ENCODE measurements around the gene INAVA. TPM values are rescaled to one million over a fixed set of nuclear protein-coding genes. Genes with fewer than 3 reads are reported as not detected.

The INAVA gene
- total and polyA plus RNA-seq, 4 donors: 5.8 to 17.1 (median 9.3) TPM

DNA sequence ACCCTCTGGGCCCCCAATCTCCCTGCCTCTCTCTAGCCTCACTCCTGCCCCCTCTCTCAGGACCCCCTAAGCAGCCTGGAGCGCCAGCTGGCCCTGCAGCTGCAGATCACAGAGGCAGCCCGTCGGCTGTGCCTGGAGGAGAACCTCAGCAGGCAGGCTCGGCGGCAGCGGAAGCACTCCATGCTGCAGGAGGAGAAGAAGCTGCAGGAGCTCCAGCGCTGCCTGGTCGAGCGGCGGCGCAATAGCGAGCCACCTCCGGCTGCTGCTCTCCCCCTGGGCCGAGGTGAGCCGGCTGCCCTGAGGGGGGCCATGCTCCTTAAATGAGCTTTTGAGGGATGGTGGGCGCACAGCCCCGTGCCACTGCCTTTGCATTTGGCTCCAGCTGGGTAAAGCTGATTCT is 6.2 kb downstream of the INAVA start:
- no peak for DNase-seq
- WGBS, 2 donors: 93 to 95% methylated on average over 17 of the region's 17 CpGs
- TF ChIP-seq, protein P1, sequence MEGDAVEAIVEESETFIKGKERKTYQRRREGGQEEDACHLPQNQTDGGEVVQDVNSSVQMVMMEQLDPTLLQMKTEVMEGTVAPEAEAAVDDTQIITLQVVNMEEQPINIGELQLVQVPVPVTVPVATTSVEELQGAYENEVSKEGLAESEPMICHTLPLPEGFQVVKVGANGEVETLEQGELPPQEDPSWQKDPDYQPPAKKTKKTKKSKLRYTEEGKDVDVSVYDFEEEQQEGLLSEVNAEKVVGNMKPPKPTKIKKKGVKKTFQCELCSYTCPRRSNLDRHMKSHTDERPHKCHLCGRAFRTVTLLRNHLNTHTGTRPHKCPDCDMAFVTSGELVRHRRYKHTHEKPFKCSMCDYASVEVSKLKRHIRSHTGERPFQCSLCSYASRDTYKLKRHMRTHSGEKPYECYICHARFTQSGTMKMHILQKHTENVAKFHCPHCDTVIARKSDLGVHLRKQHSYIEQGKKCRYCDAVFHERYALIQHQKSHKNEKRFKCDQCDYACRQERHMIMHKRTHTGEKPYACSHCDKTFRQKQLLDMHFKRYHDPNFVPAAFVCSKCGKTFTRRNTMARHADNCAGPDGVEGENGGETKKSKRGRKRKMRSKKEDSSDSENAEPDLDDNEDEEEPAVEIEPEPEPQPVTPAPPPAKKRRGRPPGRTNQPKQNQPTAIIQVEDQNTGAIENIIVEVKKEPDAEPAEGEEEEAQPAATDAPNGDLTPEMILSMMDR (IDR thresholded peaks at IDR 0.05; ENCODE audit: control extremely low read depth, extremely low read depth): no peak
- ATAC-seq (ENCODE audit: insufficient read depth, low FRiP score): no peak
- no peaks in the 10 kb centered on the region for H3K9me3 ChIP-seq (ENCODE audit: control insufficient read depth in 4 of 4, insufficient read depth in 3 of 4, low read length in 3 of 4)
- no peak overlapping the region for H3K4me3 ChIP-seq
- peaks cover 0 to 5% (median 0%) of the 10 kb centered on the region in 5 donors for H3K4me1 ChIP-seq (ENCODE audit: control insufficient read depth in 5 of 5, insufficient read depth in 5 of 5, low read length in 5 of 5)
- no peak overlapping the region for H3K9ac ChIP-seq (ENCODE audit: insufficient read depth in 1 of 2, low read length in 2 of 2)
- no peak overlapping the region for H3K27ac ChIP-seq (ENCODE audit: low read depth in 1 of 2, low read length in 1 of 2)
- H3K27me3 ChIP-seq (ENCODE audit: control insufficient read depth in 3 of 3, insufficient read depth in 3 of 3, low read length in 2 of 3): no peaks in the 10 kb centered on the region
- peaks cover 0 to 7% (median 1%) of the 10 kb centered on the region in 4 donors for H3K36me3 ChIP-seq (ENCODE audit: control insufficient read depth in 4 of 4, insufficient read depth in 4 of 4, low read length in 4 of 4)

- Histone ChIP-seq H3K4me3 (no peak overlapping the region), H3K27ac (ENCODE audit: low read depth in 1 of 2, low read length in 1 of 2) (no peak overlapping the region)
- no peak for DNase-seq
These were observed 6.7 kb downstream of the INAVA start for GRCh38 chr1:200901350-200901749.

GRCh38 chr1:200901796-200902444 is 7.2 kb downstream of the INAVA start:
- H3K27me3 ChIP-seq (ENCODE audit: control insufficient read depth in 3 of 3, insufficient read depth in 3 of 3, low read length in 2 of 3): no peaks in the 10 kb centered on the region
- TF ChIP-seq, protein P1 (IDR thresholded peaks at IDR 0.05; ENCODE audit: control extremely low read depth, extremely low read depth): no peak
- no peaks in the 10 kb centered on the region for H3K9me3 ChIP-seq (ENCODE audit: control insufficient read depth in 4 of 4, insufficient read depth in 3 of 4, low read length in 3 of 4)
- H3K9ac ChIP-seq (ENCODE audit: insufficient read depth in 1 of 2, low read length in 2 of 2): no peak overlapping the region
- ATAC-seq (ENCODE audit: insufficient read depth, low FRiP score): no peak
- no peak for DNase-seq
- H3K36me3 ChIP-seq (ENCODE audit: control insufficient read depth in 4 of 4, insufficient read depth in 4 of 4, low read length in 4 of 4): peaks cover 0 to 7% (median 1%) of the 10 kb centered on the region in 4 donors
- WGBS, 2 donors: 85 to 92% methylated on average over 8 of the region's 8 CpGs
- no peak overlapping the region for H3K4me3 ChIP-seq
- no peak overlapping the region for H3K27ac ChIP-seq (ENCODE audit: low read depth in 1 of 2, low read length in 1 of 2)
- peaks cover 0 to 3% (median 0%) of the 10 kb centered on the region in 5 donors for H3K4me1 ChIP-seq (ENCODE audit: control insufficient read depth in 5 of 5, insufficient read depth in 5 of 5, low read length in 5 of 5)

More at GRCh38 chr1:200901350-200901749, 6.7 kb downstream of the INAVA start:
- H3K4me1 ChIP-seq (ENCODE audit: control insufficient read depth in 5 of 5, insufficient read depth in 5 of 5, low read length in 5 of 5): peaks cover 0 to 5% (median 0%) of the 10 kb centered on the region in 5 donors
- no peaks in the 10 kb centered on the region for H3K27me3 ChIP-seq (ENCODE audit: control insufficient read depth in 3 of 3, insufficient read depth in 3 of 3, low read length in 2 of 3)
- TF ChIP-seq, protein P1 (IDR thresholded peaks at IDR 0.05; ENCODE audit: control extremely low read depth, extremely low read depth): no peak
- no peak for ATAC-seq (ENCODE audit: insufficient read depth, low FRiP score)
- 95 to 98% methylated on average over 5 of the region's 5 CpGs for WGBS, 2 donors
- H3K36me3 ChIP-seq (ENCODE audit: control insufficient read depth in 4 of 4, insufficient read depth in 4 of 4, low read length in 4 of 4): peaks cover 0 to 7% (median 1%) of the 10 kb centered on the region in 4 donors
- no peak overlapping the region for H3K9ac ChIP-seq (ENCODE audit: insufficient read depth in 1 of 2, low read length in 2 of 2)
- no peaks in the 10 kb centered on the region for H3K9me3 ChIP-seq (ENCODE audit: control insufficient read depth in 4 of 4, insufficient read depth in 3 of 4, low read length in 3 of 4)

Measured in lung (tissue), 12 donors.